IPS DF 6.9 (cell line): ENCODE data around the gene RAD1.

Experiments
- DNase-seq: peaks from one replicate; pipeline ENCODE4 v3.0.0-alpha.2; 2013; ENCODE audit warnings: low read depth, low spot score
- H3K27ac ChIP-seq: one replicate; pipeline ENCODE4 v1.5.1; 2013; ENCODE audit warnings: low read length, control low read depth
- H3K27me3 ChIP-seq: 2 replicates; pipeline ENCODE4 v1.6.1; 2013; ENCODE audit warnings: mild to moderate bottlenecking, low read length; ENCODE audit not compliant: control insufficient read depth, insufficient read depth
- H3K36me3 ChIP-seq: 2 replicates; pipeline ENCODE4 v1.6.1; 2013; ENCODE audit warnings: low read length; ENCODE audit not compliant: control insufficient read depth, insufficient read depth
- H3K4me1 ChIP-seq: 2 replicates; pipeline ENCODE4 v1.6.1; 2013; ENCODE audit warnings: low read length; ENCODE audit not compliant: control insufficient read depth, insufficient read depth
- H3K4me3 ChIP-seq: 2 replicates; pipeline ENCODE4 v1.5.1; 2013; ENCODE audit warnings: mild to moderate bottlenecking, low read length
- H3K9me3 ChIP-seq: 2 replicates; pipeline ENCODE4 v1.6.1; 2013; ENCODE audit warnings: low read length, inconsistent platforms; ENCODE audit not compliant: control insufficient read depth, insufficient read depth
- WGBS: extraction: QIAGEN DNeasy Blood & Tissue Kit; methylation state at CpG from one replicate; pipeline ENCODE4 v1.1.7; 2013; ENCODE audit warnings: mixed read lengths, missing lambda C conversion rate; ENCODE audit not compliant: insufficient read length, insufficient coverage; 5-methylcytosine and 5-hydroxymethylcytosine counted together

RAD1 gene, protein sequence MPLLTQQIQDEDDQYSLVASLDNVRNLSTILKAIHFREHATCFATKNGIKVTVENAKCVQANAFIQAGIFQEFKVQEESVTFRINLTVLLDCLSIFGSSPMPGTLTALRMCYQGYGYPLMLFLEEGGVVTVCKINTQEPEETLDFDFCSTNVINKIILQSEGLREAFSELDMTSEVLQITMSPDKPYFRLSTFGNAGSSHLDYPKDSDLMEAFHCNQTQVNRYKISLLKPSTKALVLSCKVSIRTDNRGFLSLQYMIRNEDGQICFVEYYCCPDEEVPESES

GRCh38 chr5:34915139-34915855, at the start of gene RAD1, which contains the start of gene BRIX1:
Gene RAD1 (minus strand): TSS chr5:34915504. CDS start chr5:34914892, 612 bp downstream.
Gene BRIX1 (plus strand): TSS chr5:34915711. CDS start chr5:34915739, 28 bp downstream.
- H3K9me3 ChIP-seq, result no peaks in the 10 kb centered on the region
- H3K36me3 ChIP-seq, result no peaks in the 10 kb centered on the region; the same call in 1 of the 2 replicates
- peaks cover 2% of the 10 kb centered on the region; the same call in 1 of the 2 replicates for H3K4me1 ChIP-seq
- no peak within 1 kb of the TSS for H3K27ac ChIP-seq
- no peaks in the 10 kb centered on the region for H3K27me3 ChIP-seq
- H3K4me3 ChIP-seq, result peak within 1 kb of the TSS; percentile 99
- no CpG with 5 or more reads among the region's 67 CpGs for WGBS
- DNase-seq, result peak; percentile 88

DNA sequence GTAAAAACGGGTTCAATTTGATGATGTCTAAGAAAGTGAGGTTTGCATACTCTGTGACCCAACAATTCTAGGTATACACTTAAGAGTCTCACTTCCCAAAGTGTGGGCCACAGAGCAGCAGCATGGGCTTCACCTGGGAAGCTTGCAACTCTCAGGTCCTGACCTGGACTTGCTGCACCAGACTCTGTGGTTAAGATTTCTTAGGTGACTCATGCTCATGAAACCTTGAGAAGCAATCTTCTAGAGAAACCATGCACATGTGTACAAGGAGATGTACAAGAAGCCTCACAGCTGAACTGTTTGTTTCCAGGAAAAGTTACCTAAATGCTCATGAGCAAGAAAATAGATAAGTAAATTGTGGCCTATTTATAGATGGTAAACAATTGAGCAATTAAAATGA, 44.0 kb upstream of the RAD1 start:
- Histone ChIP-seq H3K36me3 (no peaks in the 10 kb centered on the region; the same call in 1 of the 2 replicates), H3K9me3 (no peaks in the 10 kb centered on the region), H3K4me3 (no peak overlapping the region), H3K27ac (no peak overlapping the region), H3K27me3 (no peaks in the 10 kb centered on the region), H3K4me1 (no peaks in the 10 kb centered on the region)
- no CpG with 5 or more reads among the region's 1 CpG for WGBS
- DNase-seq, result no peak

DNA sequence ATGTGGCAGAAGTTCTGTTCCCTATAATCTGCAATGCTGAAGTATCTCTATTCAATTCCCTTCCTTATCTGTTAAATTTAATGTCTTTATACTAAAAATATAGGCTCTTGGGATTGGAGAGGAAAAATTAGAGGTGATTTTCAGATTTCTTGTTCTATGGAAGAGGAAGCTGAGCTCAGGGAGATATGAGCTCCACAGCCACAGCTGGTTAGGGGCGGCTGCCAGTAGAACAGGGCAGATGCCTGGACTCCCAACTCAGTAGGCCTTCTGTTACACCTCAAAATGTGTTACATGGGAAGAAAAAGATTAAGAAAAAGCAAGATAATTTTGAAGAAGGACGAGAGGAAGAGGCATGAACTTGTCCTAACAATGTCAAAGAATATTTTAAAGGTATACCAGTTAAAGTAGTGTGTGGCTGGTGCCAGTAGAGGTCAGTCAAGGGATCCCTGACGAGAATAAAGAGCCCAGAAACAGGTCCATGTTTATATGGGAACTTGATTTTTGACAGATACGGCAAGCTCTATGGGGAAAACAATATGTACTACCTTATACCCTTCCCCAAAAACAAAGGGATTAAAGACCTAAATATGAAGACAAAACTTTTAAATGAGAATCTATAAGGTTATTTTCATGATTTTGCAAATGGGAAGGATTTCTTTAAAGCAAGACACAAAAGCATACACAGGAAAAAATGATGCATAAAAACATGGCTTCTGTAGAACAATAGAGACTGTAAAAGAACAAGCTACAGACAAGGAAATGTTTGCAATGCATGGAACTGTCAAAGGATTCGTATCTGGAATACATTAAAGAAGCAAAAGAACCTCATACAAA, 42.8 kb upstream of the RAD1 start:
- no peak for DNase-seq
- H3K4me3 ChIP-seq, result no peak overlapping the region
- H3K9me3 ChIP-seq, result no peaks in the 10 kb centered on the region
- no peaks in the 10 kb centered on the region; the same call in 1 of the 2 replicates for H3K36me3 ChIP-seq
- no peak overlapping the region for H3K27ac ChIP-seq
- no CpG with 5 or more reads among the region's 5 CpGs for WGBS
- no peaks in the 10 kb centered on the region for H3K27me3 ChIP-seq
- H3K4me1 ChIP-seq, result no peaks in the 10 kb centered on the region

GRCh38 chr5:34957321-34957720, 42.0 kb upstream of the RAD1 start:
- Histone ChIP-seq H3K9me3 (no peaks in the 10 kb centered on the region), H3K4me1 (no peaks in the 10 kb centered on the region), H3K4me3 (no peak overlapping the region), H3K27ac (no peak overlapping the region), H3K36me3 (no peaks in the 10 kb centered on the region; the same call in 1 of the 2 replicates), H3K27me3 (no peaks in the 10 kb centered on the region)
- no CpG with 5 or more reads among the region's 1 CpG for WGBS
- DNase-seq, result no peak

DNA sequence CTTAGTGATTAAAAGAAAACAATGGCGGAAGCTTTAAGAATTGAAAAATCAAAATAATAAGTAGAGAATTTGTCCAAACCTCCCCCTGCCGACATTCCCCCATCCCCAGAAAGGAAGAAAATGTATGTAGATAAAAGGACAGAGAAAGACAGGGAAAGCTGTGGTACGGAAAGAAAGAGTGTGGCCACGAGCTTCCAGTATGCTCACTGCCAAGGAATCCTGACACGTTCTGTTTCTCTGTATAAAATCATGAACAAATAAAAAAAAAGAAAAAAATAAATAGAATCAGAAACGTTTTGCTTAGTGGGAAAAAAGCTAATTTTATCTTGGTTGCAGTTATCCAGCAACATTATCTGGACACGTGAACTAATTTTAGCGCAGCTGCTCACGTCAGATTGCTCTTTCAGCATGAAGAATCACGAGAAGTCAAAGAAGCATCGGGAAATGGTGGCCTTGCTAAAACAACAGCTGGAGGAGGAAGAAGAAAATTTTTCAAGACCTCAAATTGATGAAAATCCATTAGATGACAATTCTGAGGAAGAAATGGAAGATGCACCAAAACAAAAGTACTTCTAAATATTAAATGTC, 29.2 kb upstream of the RAD1 start:
- no peak for DNase-seq
- H3K4me3 ChIP-seq, result no peak overlapping the region
- peaks cover 3% of the 10 kb centered on the region; the same call in 1 of the 2 replicates for H3K36me3 ChIP-seq
- no peaks in the 10 kb centered on the region for H3K9me3 ChIP-seq
- H3K27me3 ChIP-seq, result no peaks in the 10 kb centered on the region
- no peak overlapping the region for H3K27ac ChIP-seq
- WGBS, result no CpG with 5 or more reads among the region's 11 CpGs
- no peaks in the 10 kb centered on the region for H3K4me1 ChIP-seq

GRCh38 chr5:34944044-34944443, 28.7 kb upstream of the RAD1 start:
- no peak for DNase-seq
- no peak overlapping the region for H3K27ac ChIP-seq
- H3K27me3 ChIP-seq, result no peaks in the 10 kb centered on the region
- no peaks in the 10 kb centered on the region for H3K4me1 ChIP-seq
- H3K36me3 ChIP-seq, result peaks cover 3% of the 10 kb centered on the region; the same call in 1 of the 2 replicates
- WGBS, result no CpG with 5 or more reads among the region's 2 CpGs
- no peak overlapping the region for H3K4me3 ChIP-seq
- no peaks in the 10 kb centered on the region for H3K9me3 ChIP-seq

DNA sequence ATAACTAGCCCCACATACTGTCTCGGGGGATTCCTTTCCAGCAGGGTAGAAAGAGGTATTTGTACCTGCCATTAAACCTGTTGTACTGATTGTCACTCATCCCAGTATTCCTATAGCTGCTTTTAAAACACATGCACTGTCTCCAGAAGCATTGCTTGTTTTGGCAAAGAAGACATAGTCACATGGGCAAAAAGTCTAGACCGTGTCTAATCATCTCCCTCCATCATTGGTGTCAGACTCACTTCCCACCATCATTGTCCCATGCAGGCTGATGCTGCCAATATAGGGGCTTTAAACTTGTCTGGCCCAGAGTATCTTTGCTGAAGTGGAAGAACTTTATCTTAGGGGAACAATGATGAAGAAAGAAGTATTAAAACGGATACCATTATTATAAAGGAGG, 26.6 kb upstream of the RAD1 start:
- H3K36me3 ChIP-seq, result peaks cover 7% of the 10 kb centered on the region

GRCh38 chr5:34932947-34933346, 17.6 kb upstream of the RAD1 start:
- no peak overlapping the region for H3K4me3 ChIP-seq
- H3K27ac ChIP-seq, result no peak overlapping the region
- no peaks in the 10 kb centered on the region; the same call in 1 of the 2 replicates for H3K4me1 ChIP-seq
- DNase-seq, result no peak
- WGBS, result no CpG with 5 or more reads among the region's 2 CpGs
- no peaks in the 10 kb centered on the region for H3K9me3 ChIP-seq
- peaks cover 4% of the 10 kb centered on the region for H3K36me3 ChIP-seq
- H3K27me3 ChIP-seq, result no peaks in the 10 kb centered on the region

More for the DNA sequence above, 26.6 kb upstream of the RAD1 start:
- Histone ChIP-seq H3K9me3 (no peaks in the 10 kb centered on the region), H3K4me3 (no peak overlapping the region), H3K4me1 (no peaks in the 10 kb centered on the region), H3K27me3 (no peaks in the 10 kb centered on the region), H3K27ac (no peak overlapping the region)
- DNase-seq, result no peak
- WGBS, result 100% methylated on average over 1 of the region's 3 CpGs

DNA sequence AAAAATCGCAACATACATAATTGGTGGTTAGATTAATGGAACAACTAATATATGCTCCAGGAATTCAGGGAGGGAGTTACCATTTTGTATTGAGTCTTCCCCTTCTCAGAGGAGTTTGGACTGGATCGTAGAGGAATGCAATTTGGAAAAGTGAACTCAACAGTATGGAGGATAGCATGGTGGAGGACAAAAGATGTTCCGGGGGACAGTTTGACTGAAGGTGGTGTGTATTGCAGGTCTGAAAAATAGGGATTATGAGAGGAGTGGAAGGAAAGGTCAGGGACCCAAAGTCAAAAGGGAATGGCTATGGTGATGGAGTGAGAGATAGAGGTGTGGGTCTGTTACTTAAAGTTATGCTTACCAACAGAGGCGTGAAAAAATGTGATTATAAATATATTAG, 15.6 kb upstream of the RAD1 start:
- H3K27me3 ChIP-seq, result no peaks in the 10 kb centered on the region
- H3K36me3 ChIP-seq, result no peaks in the 10 kb centered on the region
- no peak for DNase-seq
- H3K4me3 ChIP-seq, result peak overlapping the region; percentile 68; the same call in 1 of the 2 replicates
- no peak overlapping the region for H3K27ac ChIP-seq
- WGBS, result no CpG with 5 or more reads among the region's 4 CpGs
- H3K9me3 ChIP-seq, result no peaks in the 10 kb centered on the region
- H3K4me1 ChIP-seq, result no peaks in the 10 kb centered on the region; the same call in 1 of the 2 replicates

DNA sequence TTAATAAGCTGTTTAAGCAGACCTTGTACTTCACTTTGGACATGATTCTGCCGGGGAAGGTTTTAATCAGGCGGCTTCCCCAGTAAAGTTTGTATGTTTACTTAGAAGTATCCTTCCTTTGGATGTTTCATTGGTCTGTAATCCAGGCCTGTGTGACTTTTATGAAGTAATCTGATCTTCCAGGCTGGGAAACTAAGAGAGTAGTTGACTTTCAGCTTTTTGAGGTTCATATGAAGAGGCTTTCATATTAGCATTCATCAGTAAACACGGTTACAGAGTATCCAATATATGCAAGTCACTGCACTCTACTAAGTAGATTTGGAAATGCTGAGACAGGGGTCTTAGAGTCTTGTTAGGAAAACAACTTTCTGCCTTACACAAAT, 15.1 kb upstream of the RAD1 start:
- peaks cover 2% of the 10 kb centered on the region; the same call in 1 of the 2 replicates for H3K36me3 ChIP-seq
- WGBS, result no CpG with 5 or more reads among the region's 3 CpGs
- no peak overlapping the region for H3K27ac ChIP-seq
- H3K4me3 ChIP-seq, result peak overlapping the region; percentile 68; the same call in 1 of the 2 replicates
- DNase-seq, result no peak
- H3K27me3 ChIP-seq, result no peaks in the 10 kb centered on the region
- no peaks in the 10 kb centered on the region; the same call in 1 of the 2 replicates for H3K4me1 ChIP-seq
- H3K9me3 ChIP-seq, result no peaks in the 10 kb centered on the region
